ENCODE measurements around the gene TANGO2.

- TF ChIP-seq CTCF (IDR thresholded peaks at IDR 0.05) = no peak
- TF ChIP-seq POLR2A (IDR thresholded peaks at IDR 0.05) = no peak
Measured at GRCh38 chr22:19996694-19997384, 24.1 kb upstream of the TANGO2 start.

All from body of pancreas (tissue), 4 donors.